Activated CD8-positive, alpha-beta memory T cell treated with anti-CD3 and anti-CD28 coated beads, Interleukin-2, amount 10 ng/mL, durations not matched to agents 7 days and 5 days (primary cell): Measurements from ENCODE around the gene SRPK2. TPM values are rescaled to one million over a fixed set of nuclear protein-coding genes. Genes with fewer than 3 reads are reported as not detected.
A peak's percentile ranks its signal among the peaks of the same experiment; 100 is the strongest.

Source experiments
- ATAC-seq: fragments of 150-1000 bp; cut with Tn5 transposase; one replicate; pipeline ENCODE4 v1.10.0; 2021; ENCODE audit warnings: moderate library complexity
- CTCF ChIA-PET: fragments of 350-600 bp; sonication (Branson Sonifier 250); formaldehyde crosslinking; loops from one replicate; lab custom pipeline; 2021; ENCODE audit warnings: antibody characterized with exemption; lab: Charles Lee
- DNase-seq: peaks from one replicate; pipeline ENCODE4 v3.0.0-alpha.2; 2020
- H3K27ac Mint-ChIP-seq: one replicate; pipeline ENCODE4 v1.8.0; 2021; ENCODE audit warnings: mild to moderate bottlenecking, mixed read lengths
- H3K27me3 Mint-ChIP-seq: one replicate; pipeline ENCODE4 v1.8.0; 2021; ENCODE audit warnings: mixed read lengths
- H3K36me3 Mint-ChIP-seq: one replicate; pipeline ENCODE4 v1.8.0; 2021; ENCODE audit warnings: mild to moderate bottlenecking, mixed read lengths
- H3K4me1 Mint-ChIP-seq: one replicate; pipeline ENCODE4 v1.8.0; 2021; ENCODE audit warnings: mixed read lengths
- H3K4me3 Mint-ChIP-seq: one replicate; pipeline ENCODE4 v1.8.0; 2021; ENCODE audit warnings: mild to moderate bottlenecking, moderate library complexity, mixed read lengths
- H3K9me3 Mint-ChIP-seq: one replicate; pipeline ENCODE4 v1.8.0; 2022; ENCODE audit warnings: low read depth, mixed read lengths
- total RNA-seq, 2 experiments: library from RNA; stranded (reverse); gene quantifications; one replicate each; pipeline ENCODE4 v1.2.3, GENCODE V29; 2021

Gene SRPK2
- total RNA-seq, 2 experiments from 2014 or later = 40.4 to 41.2 TPM

GRCh38 chr7:105227391-105227790 lies 161.3 kb downstream of the SRPK2 start:
- no peak for DNase-seq
- no peak for ATAC-seq
- Mint-ChIP-seq H3K36me3 (peaks cover 9% of the 10 kb centered on the region), H3K4me3 (no peak overlapping the region), H3K27ac (no peak overlapping the region), H3K27me3 (no peaks in the 10 kb centered on the region), H3K4me1 (peaks cover 14% of the 10 kb centered on the region), H3K9me3 (no peaks in the 10 kb centered on the region)
- CTCF ChIA-PET = no interaction called here

- Mint-ChIP-seq H3K9me3 (no peaks in the 10 kb centered on the region), H3K27ac (peak overlapping the region; percentile 25), H3K36me3 (peaks cover 7% of the 10 kb centered on the region), H3K4me1 (peaks cover 15% of the 10 kb centered on the region), H3K4me3 (no peak overlapping the region), H3K27me3 (no peaks in the 10 kb centered on the region)
- DNase-seq (no peak), ATAC-seq (peak; percentile 66)
- CTCF ChIA-PET = interaction anchor here (0.9 kb wide), 1 partner anchor 36 kb away, joined by 3 read pairs; no protein-coding TSS in a partner anchor
Measured at GRCh38 chr7:105224884-105225651, 163.7 kb downstream of the SRPK2 start.

- Mint-ChIP-seq H3K4me3 (no peak overlapping the region), H3K27ac (no peak overlapping the region), H3K36me3 (peaks cover 5% of the 10 kb centered on the region), H3K4me1 (peaks cover 15% of the 10 kb centered on the region), H3K9me3 (no peaks in the 10 kb centered on the region), H3K27me3 (no peaks in the 10 kb centered on the region)
- CTCF ChIA-PET = no interaction called here
- DNase-seq (no peak), ATAC-seq (no peak)
Measured at GRCh38 chr7:105222953-105223352, 165.8 kb downstream of the SRPK2 start.

GRCh38 chr7:105219771-105220160 lies 169.0 kb downstream of the SRPK2 start:
- CTCF ChIA-PET = no interaction called here
- DNase-seq = no peak
- H3K36me3 Mint-ChIP-seq = peaks cover 13% of the 10 kb centered on the region
- H3K27ac Mint-ChIP-seq = no peak overlapping the region
- H3K4me3 Mint-ChIP-seq = no peak overlapping the region
- no peaks in the 10 kb centered on the region for H3K9me3 Mint-ChIP-seq
- no peaks in the 10 kb centered on the region for H3K27me3 Mint-ChIP-seq
- H3K4me1 Mint-ChIP-seq = peaks cover 9% of the 10 kb centered on the region
- ATAC-seq = no peak

GRCh38 chr7:105218939-105219770 lies 169.6 kb downstream of the SRPK2 start:
- H3K27ac Mint-ChIP-seq = no peak overlapping the region
- CTCF ChIA-PET = no interaction called here
- ATAC-seq (no peak), DNase-seq (no peak)
- H3K9me3 Mint-ChIP-seq = no peaks in the 10 kb centered on the region
- peaks cover 12% of the 10 kb centered on the region for H3K36me3 Mint-ChIP-seq
- H3K27me3 Mint-ChIP-seq = no peaks in the 10 kb centered on the region
- H3K4me1 Mint-ChIP-seq = peaks cover 8% of the 10 kb centered on the region
- H3K4me3 Mint-ChIP-seq = no peak overlapping the region

GRCh38 chr7:105218215-105218614 lies 170.5 kb downstream of the SRPK2 start:
- Mint-ChIP-seq H3K27ac (no peak overlapping the region), H3K27me3 (no peaks in the 10 kb centered on the region), H3K4me1 (peaks cover 8% of the 10 kb centered on the region), H3K9me3 (no peaks in the 10 kb centered on the region), H3K36me3 (peaks cover 12% of the 10 kb centered on the region), H3K4me3 (no peak overlapping the region)
- ATAC-seq (no peak), DNase-seq (no peak)
- CTCF ChIA-PET = no interaction called here

GRCh38 chr7:105216786-105217185 lies 171.9 kb downstream of the SRPK2 start:
- H3K4me1 Mint-ChIP-seq = peaks cover 8% of the 10 kb centered on the region
- CTCF ChIA-PET = no interaction called here
- no peaks in the 10 kb centered on the region for H3K27me3 Mint-ChIP-seq
- H3K36me3 Mint-ChIP-seq = peaks cover 16% of the 10 kb centered on the region
- no peak overlapping the region for H3K4me3 Mint-ChIP-seq
- H3K9me3 Mint-ChIP-seq = no peaks in the 10 kb centered on the region
- H3K27ac Mint-ChIP-seq = no peak overlapping the region
- DNase-seq = no peak
- no peak for ATAC-seq

GRCh38 chr7:105215821-105216220 lies 172.9 kb downstream of the SRPK2 start:
- ATAC-seq = no peak
- peaks cover 2% of the 10 kb centered on the region for H3K9me3 Mint-ChIP-seq
- no peak for DNase-seq
- CTCF ChIA-PET = no interaction called here
- H3K4me1 Mint-ChIP-seq = peaks cover 10% of the 10 kb centered on the region
- no peak overlapping the region for H3K4me3 Mint-ChIP-seq
- H3K36me3 Mint-ChIP-seq = peaks cover 22% of the 10 kb centered on the region
- H3K27ac Mint-ChIP-seq = no peak overlapping the region
- H3K27me3 Mint-ChIP-seq = no peaks in the 10 kb centered on the region

- no peak overlapping the region for H3K27ac Mint-ChIP-seq
- ATAC-seq = no peak
- no peak overlapping the region for H3K4me3 Mint-ChIP-seq
- peaks cover 15% of the 10 kb centered on the region for H3K4me1 Mint-ChIP-seq
- H3K36me3 Mint-ChIP-seq = peaks cover 22% of the 10 kb centered on the region
- no peaks in the 10 kb centered on the region for H3K27me3 Mint-ChIP-seq
- H3K9me3 Mint-ChIP-seq = peaks cover 2% of the 10 kb centered on the region
- no peak for DNase-seq
- CTCF ChIA-PET = interaction anchor here (1.2 kb wide), 1 partner anchor 29 kb away, joined by 3 read pairs; no protein-coding TSS in a partner anchor
Measured at GRCh38 chr7:105215182-105215581, 173.5 kb downstream of the SRPK2 start.

- peaks cover 22% of the 10 kb centered on the region for H3K36me3 Mint-ChIP-seq
- CTCF ChIA-PET = interaction anchor here (0.7 kb wide), 1 partner anchor 9 kb away, joined by 5 read pairs; no protein-coding TSS in a partner anchor
- H3K27me3 Mint-ChIP-seq = no peaks in the 10 kb centered on the region
- H3K27ac Mint-ChIP-seq = no peak overlapping the region
- DNase-seq = no peak
- H3K4me3 Mint-ChIP-seq = no peak overlapping the region
- H3K9me3 Mint-ChIP-seq = peaks cover 2% of the 10 kb centered on the region
- peaks cover 24% of the 10 kb centered on the region for H3K4me1 Mint-ChIP-seq
- no peak for ATAC-seq
Measured at GRCh38 chr7:105213611-105214010, 175.1 kb downstream of the SRPK2 start.

GRCh38 chr7:105212212-105212611 lies 176.5 kb downstream of the SRPK2 start:
- peaks cover 30% of the 10 kb centered on the region for H3K4me1 Mint-ChIP-seq
- CTCF ChIA-PET = no interaction called here
- no peak for ATAC-seq
- no peak overlapping the region for H3K27ac Mint-ChIP-seq
- H3K9me3 Mint-ChIP-seq = peaks cover 2% of the 10 kb centered on the region
- H3K4me3 Mint-ChIP-seq = no peak overlapping the region
- H3K36me3 Mint-ChIP-seq = peaks cover 29% of the 10 kb centered on the region
- no peaks in the 10 kb centered on the region for H3K27me3 Mint-ChIP-seq
- no peak for DNase-seq

GRCh38 chr7:105210721-105211205 lies 178.0 kb downstream of the SRPK2 start:
- H3K36me3 Mint-ChIP-seq = peaks cover 29% of the 10 kb centered on the region
- CTCF ChIA-PET = no interaction called here
- H3K27me3 Mint-ChIP-seq = no peaks in the 10 kb centered on the region
- peaks cover 42% of the 10 kb centered on the region for H3K4me1 Mint-ChIP-seq
- peaks cover 2% of the 10 kb centered on the region for H3K9me3 Mint-ChIP-seq
- no peak overlapping the region for H3K4me3 Mint-ChIP-seq
- no peak overlapping the region for H3K27ac Mint-ChIP-seq
- DNase-seq = no peak
- ATAC-seq = no peak

- Mint-ChIP-seq H3K9me3 (peaks cover 2% of the 10 kb centered on the region), H3K27ac (no peak overlapping the region)
- CTCF ChIA-PET = interaction anchor here (1.1 kb wide), 1 partner anchor 18 kb away, joined by 5 read pairs; no protein-coding TSS in a partner anchor
Measured at GRCh38 chr7:105209870-105210269, 178.9 kb downstream of the SRPK2 start.

More at GRCh38 chr7:105209870-105210269, 178.9 kb downstream of the SRPK2 start:
- H3K36me3 Mint-ChIP-seq = peaks cover 21% of the 10 kb centered on the region
- ATAC-seq (no peak), DNase-seq (no peak)
- no peaks in the 10 kb centered on the region for H3K27me3 Mint-ChIP-seq
- peaks cover 49% of the 10 kb centered on the region for H3K4me1 Mint-ChIP-seq
- peak overlapping the region; percentile 54 for H3K4me3 Mint-ChIP-seq
